ENCODE results near the gene SPOCK1. TPM values are rescaled to one million over a fixed set of nuclear protein-coding genes. Genes with fewer than 3 reads are reported as not detected.

The SPOCK1 gene
- total and polyA plus RNA-seq, 2 of the 4 experiments (the other 2 are of a cell fraction), result 5.0 to 20.3 TPM

DNA sequence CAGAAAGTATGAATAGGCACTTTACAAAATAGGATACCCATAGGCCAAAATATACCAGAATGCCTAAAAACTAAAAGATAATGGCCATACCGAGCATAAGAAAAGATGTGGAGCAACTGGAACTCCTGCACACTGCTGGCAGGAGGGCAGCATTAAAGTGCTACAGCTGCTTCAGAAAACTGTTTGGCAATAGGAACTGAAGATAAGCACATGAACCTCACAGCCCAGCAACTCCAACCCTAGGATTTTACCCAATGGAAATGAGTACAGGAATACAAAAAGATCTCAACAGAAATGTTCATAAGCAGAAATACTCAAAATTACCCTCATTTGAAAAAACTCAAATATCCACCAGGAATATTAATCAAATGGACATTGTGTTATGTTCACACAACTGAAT lies 209.3 kb downstream of the SPOCK1 start:
- intact Hi-C loops (cut with micrococcal nuclease), result no loop called here
- DNase-seq, result no peak
- H3K27me3 ChIP-seq (ENCODE audit: control insufficient read depth, insufficient read depth, low read length), result peaks cover 4% of the 10 kb centered on the region
- no peak overlapping the region for H3K23ac ChIP-seq (ENCODE audit: low read depth, low read length)
- H3K56ac ChIP-seq (ENCODE audit: extremely low read depth, insufficient read depth, low read length), result no peak overlapping the region
- H2AFZ ChIP-seq (replicated peaks; ENCODE audit: low read length, poor library complexity), result no peak overlapping the region
- CTCF ChIA-PET, result no interaction called here
- no peak for ATAC-seq (ENCODE audit: low read depth)
- H3K18ac ChIP-seq (ENCODE audit: low read depth, low read length), result no peak overlapping the region
- BruUV-seq (replicated peaks), result no TSS peak
- dilution Hi-C loops (cut with HindIII; ENCODE audit: low sequenced_read_pairs, unreplicated experiment), result no loop called here
- no peak overlapping the region for H2AK5ac ChIP-seq (ENCODE audit: low read depth, low read length)
- H3K4ac ChIP-seq (ENCODE audit: low read depth, low read length), result no peak overlapping the region
- WGBS, 2 experiments (ENCODE audit: extremely low coverage in 2 of 2, insufficient read length in 1 of 2), result no CpG with 5 or more reads among the region's 1 CpG
- H3K9ac ChIP-seq (ENCODE audit: low read depth, low read length), result no peak overlapping the region
- H4K8ac ChIP-seq (ENCODE audit: low read depth in 2 of 2, low read length in 2 of 2), result no peak overlapping the region
- no peak overlapping the region for H3K27ac ChIP-seq (ENCODE audit: insufficient read depth, low read length)
- H2AK9ac ChIP-seq (replicated peaks; ENCODE audit: low read depth, low read length, poor library complexity), result no peak overlapping the region
- H3K4me3 ChIP-seq (ENCODE audit: insufficient read depth, low read depth, low read length), result no peak overlapping the region
- H2BK20ac ChIP-seq (ENCODE audit: low read depth, low read length), result no peak overlapping the region
- H3K4me2 ChIP-seq (ENCODE audit: low read depth, low read length), result no peak overlapping the region
- H4K20me1 ChIP-seq (ENCODE audit: insufficient read depth, low read length), result no peaks in the 10 kb centered on the region
- no peak overlapping the region for H4K91ac ChIP-seq (ENCODE audit: insufficient read depth, low read depth, low read length)
- H3K36me3 ChIP-seq (ENCODE audit: control insufficient read depth, insufficient read depth, low read length), result no peaks in the 10 kb centered on the region
- H3K9me1 ChIP-seq (ENCODE audit: insufficient read depth, low read length), result no peaks in the 10 kb centered on the region
- H3K14ac ChIP-seq (replicated peaks; ENCODE audit: low read depth, low read length), result no peak overlapping the region
- in situ Hi-C loops (cut with MboI; ENCODE audit: low sequenced_read_pairs), result no loop called here
- H3K9me3 ChIP-seq (ENCODE audit: control insufficient read depth, insufficient read depth, low read length), result no peaks in the 10 kb centered on the region
- no peaks in the 10 kb centered on the region for H3K79me1 ChIP-seq (ENCODE audit: low read depth in 1 of 2, low read length in 2 of 2)
- no peak overlapping the region for H2BK5ac ChIP-seq (ENCODE audit: low read depth, low read length, poor library complexity, severe bottlenecking)
- no peaks in the 10 kb centered on the region; the same call in 1 of the 2 replicates for H3K4me1 ChIP-seq (ENCODE audit: control insufficient read depth, insufficient read depth, low read length)
- H2BK15ac ChIP-seq (ENCODE audit: low read depth, low read length), result no peak overlapping the region
- no peak overlapping the region for H4K5ac ChIP-seq (ENCODE audit: low read depth, low read length)
- no peak for TF ChIP-seq RAD21 (IDR thresholded peaks at IDR 0.05; ENCODE audit: low read length)
- TF ChIP-seq MAZ (IDR thresholded peaks at IDR 0.05; ENCODE audit: borderline replicate concordance, low read depth, low read length), result no peak
- no peak for TF ChIP-seq NFE2L2 (IDR thresholded peaks at IDR 0.05; ENCODE audit: low read depth, low read length)
- no peak for TF ChIP-seq MXI1 (IDR thresholded peaks at IDR 0.05; ENCODE audit: borderline replicate concordance, low read depth, low read length)
- no peak for TF ChIP-seq POLR2A (IDR thresholded peaks at IDR 0.05; ENCODE audit: low read depth, low read length)
- no peak for TF ChIP-seq MAFK (IDR thresholded peaks at IDR 0.05; ENCODE audit: low read depth, low read length)
- TF ChIP-seq BHLHE40 (IDR thresholded peaks at IDR 0.05; ENCODE audit: low read depth, low read length), result no peak
- TF ChIP-seq, protein P1, sequence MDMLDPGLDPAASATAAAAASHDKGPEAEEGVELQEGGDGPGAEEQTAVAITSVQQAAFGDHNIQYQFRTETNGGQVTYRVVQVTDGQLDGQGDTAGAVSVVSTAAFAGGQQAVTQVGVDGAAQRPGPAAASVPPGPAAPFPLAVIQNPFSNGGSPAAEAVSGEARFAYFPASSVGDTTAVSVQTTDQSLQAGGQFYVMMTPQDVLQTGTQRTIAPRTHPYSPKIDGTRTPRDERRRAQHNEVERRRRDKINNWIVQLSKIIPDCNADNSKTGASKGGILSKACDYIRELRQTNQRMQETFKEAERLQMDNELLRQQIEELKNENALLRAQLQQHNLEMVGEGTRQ (IDR thresholded peaks at IDR 0.05; ENCODE audit: low read depth, low read length), result no peak
- no peak for TF ChIP-seq SMC3 (IDR thresholded peaks at IDR 0.05; ENCODE audit: low read depth, low read length)
- TF ChIP-seq RCOR1 (IDR thresholded peaks at IDR 0.05; ENCODE audit: insufficient replicate concordance, low read length), result no peak
- TF ChIP-seq RFX5 (IDR thresholded peaks at IDR 0.05; ENCODE audit: low read depth, low read length), result no peak
- no peak for TF ChIP-seq FOS (IDR thresholded peaks at IDR 0.05; ENCODE audit: low read depth, low read length)
- no peak for TF ChIP-seq CHD1 (IDR thresholded peaks at IDR 0.05; ENCODE audit: low read depth, low read length)
- TF ChIP-seq, protein P2, sequence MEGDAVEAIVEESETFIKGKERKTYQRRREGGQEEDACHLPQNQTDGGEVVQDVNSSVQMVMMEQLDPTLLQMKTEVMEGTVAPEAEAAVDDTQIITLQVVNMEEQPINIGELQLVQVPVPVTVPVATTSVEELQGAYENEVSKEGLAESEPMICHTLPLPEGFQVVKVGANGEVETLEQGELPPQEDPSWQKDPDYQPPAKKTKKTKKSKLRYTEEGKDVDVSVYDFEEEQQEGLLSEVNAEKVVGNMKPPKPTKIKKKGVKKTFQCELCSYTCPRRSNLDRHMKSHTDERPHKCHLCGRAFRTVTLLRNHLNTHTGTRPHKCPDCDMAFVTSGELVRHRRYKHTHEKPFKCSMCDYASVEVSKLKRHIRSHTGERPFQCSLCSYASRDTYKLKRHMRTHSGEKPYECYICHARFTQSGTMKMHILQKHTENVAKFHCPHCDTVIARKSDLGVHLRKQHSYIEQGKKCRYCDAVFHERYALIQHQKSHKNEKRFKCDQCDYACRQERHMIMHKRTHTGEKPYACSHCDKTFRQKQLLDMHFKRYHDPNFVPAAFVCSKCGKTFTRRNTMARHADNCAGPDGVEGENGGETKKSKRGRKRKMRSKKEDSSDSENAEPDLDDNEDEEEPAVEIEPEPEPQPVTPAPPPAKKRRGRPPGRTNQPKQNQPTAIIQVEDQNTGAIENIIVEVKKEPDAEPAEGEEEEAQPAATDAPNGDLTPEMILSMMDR (conservative IDR thresholded peaks at IDR 0.05; ENCODE audit: low read depth, low read length), result no peak
- TF ChIP-seq, protein P3, sequence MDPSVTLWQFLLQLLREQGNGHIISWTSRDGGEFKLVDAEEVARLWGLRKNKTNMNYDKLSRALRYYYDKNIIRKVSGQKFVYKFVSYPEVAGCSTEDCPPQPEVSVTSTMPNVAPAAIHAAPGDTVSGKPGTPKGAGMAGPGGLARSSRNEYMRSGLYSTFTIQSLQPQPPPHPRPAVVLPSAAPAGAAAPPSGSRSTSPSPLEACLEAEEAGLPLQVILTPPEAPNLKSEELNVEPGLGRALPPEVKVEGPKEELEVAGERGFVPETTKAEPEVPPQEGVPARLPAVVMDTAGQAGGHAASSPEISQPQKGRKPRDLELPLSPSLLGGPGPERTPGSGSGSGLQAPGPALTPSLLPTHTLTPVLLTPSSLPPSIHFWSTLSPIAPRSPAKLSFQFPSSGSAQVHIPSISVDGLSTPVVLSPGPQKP (IDR thresholded peaks at IDR 0.05; ENCODE audit: borderline replicate concordance, low read depth, low read length), result no peak
- TF ChIP-seq CEBPB (IDR thresholded peaks at IDR 0.05; ENCODE audit: low read depth, low read length), result no peak
- no peak overlapping the region for H2BK120ac ChIP-seq (ENCODE audit: low read depth, low read length)
- POLR2A ChIA-PET (ENCODE audit: unreplicated experiment), result no interaction called here

Data from IMR-90 (cell line).